GM12891 (cell line): ENCODE measurements around the gene KCNMB1.

Experiments
- PAX5 ChIP-seq: IDR thresholded peaks from 2 replicates; pipeline ENCODE4 v1.6.1; 2011; ENCODE audit warnings: low read length, moderate library complexity, mild to moderate bottlenecking; ENCODE audit not compliant: insufficient read depth, severe bottlenecking
- POLR2A ChIP-seq: IDR thresholded peaks from 2 replicates; pipeline ENCODE4 v1.6.1; 2011; ENCODE audit warnings: low read depth, low read length, control low read depth

DNA sequence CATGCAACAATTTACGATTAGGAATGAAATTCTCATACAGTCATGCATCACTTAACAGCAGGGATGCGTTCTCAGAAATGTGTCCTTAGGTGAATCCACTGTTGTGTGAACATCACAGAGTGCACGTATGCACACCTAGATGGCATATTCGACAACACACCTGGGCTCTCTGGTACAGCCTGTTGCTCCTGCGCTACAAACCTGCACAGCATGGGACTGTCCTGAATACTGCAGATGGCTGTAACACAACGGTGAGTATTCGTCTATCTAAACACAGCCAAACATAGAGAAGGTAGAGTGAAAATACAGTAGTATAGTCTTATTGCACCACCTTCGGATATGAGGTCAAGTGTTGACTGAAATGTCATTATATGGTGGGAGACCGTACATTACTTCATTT lies 47.6 kb downstream of the KCNMB1 start:
- TF ChIP-seq POLR2A (no peak), PAX5 (no peak)
